T-helper 17 cell (primary cell): ENCODE results near the gene SYNCRIP. TPM values are rescaled to one million over a fixed set of nuclear protein-coding genes. Genes with fewer than 3 reads are reported as not detected.
"Not testable (repeated sequence)": the region's sequence is repeated elsewhere in the genome, so short reads cannot be mapped to it uniquely, and the experiment has no call there.

Experiments used
- ATAC-seq: fragments of 150-1000 bp; cut with Tn5 transposase; 2 replicates; pipeline ENCODE4 v1.10.0; 2021; ENCODE audit warnings: mild to moderate bottlenecking, moderate library complexity
- DNase-seq, 3 donors: peaks; one replicate each; pipeline versions ENCODE4 v3.0.0 to v3.0.0-alpha.2; 2020 to 2021
- H3K9me3 ChIP-seq: one replicate; pipeline ENCODE4 v1.7.0; 2013; ENCODE audit warnings: low read length, mild to moderate bottlenecking; ENCODE audit not compliant: control insufficient read depth, poor library complexity, severe bottlenecking
- H3K27ac Mint-ChIP-seq: one replicate; pipeline ENCODE4 v1.8.0; 2022; ENCODE audit warnings: mild to moderate bottlenecking, moderate library complexity, mixed read lengths
- H3K27me3 Mint-ChIP-seq: one replicate; pipeline ENCODE4 v1.8.0; 2022; ENCODE audit warnings: mixed read lengths
- H3K36me3 Mint-ChIP-seq: one replicate; pipeline ENCODE4 v1.8.0; 2022; ENCODE audit warnings: low read depth, mixed read lengths
- H3K4me1 Mint-ChIP-seq: one replicate; pipeline ENCODE4 v1.8.0; 2022; ENCODE audit warnings: mild to moderate bottlenecking, mixed read lengths
- H3K4me3 Mint-ChIP-seq: one replicate; pipeline ENCODE4 v1.8.0; 2022; ENCODE audit warnings: mild to moderate bottlenecking, moderate library complexity, mixed read lengths
- total RNA-seq, 4 donors: library from RNA in 2 of 4; stranded (reverse) in 2 of 4; gene quantifications; one replicate each; pipeline ENCODE4 v1.2.3 and lab custom pipeline; 2022 to 2026

SYNCRIP gene
- total RNA-seq (10 to 100 TPM; 70.9 to 79.1 TPM), total RNA-seq (lab: John Stamatoyannopoulos, UW) (59.2 to 71.7 reads per million in 2 donors)

- Mint-ChIP-seq H3K36me3 (peaks cover 22% of the 10 kb centered on the region), H3K27ac (peak within 1 kb of the TSS; percentile 97), H3K27me3 (no peaks in the 10 kb centered on the region), H3K4me3 (peak within 1 kb of the TSS; percentile 100), H3K4me1 (peaks cover 41% of the 10 kb centered on the region)
- no peaks in the 10 kb centered on the region for H3K9me3 ChIP-seq
- DNase-seq (peak; percentile 97 to 98 (median 98)), ATAC-seq (peak; percentile 84)
Observed at GRCh38 chr6:85642774-85643536, at the start of gene SYNCRIP. SYNCRIP (minus strand) TSS chr6:85642886; CDS start chr6:85641439, 1,447 bp downstream.

- DNase-seq (no peak), ATAC-seq (no peak)
- Mint-ChIP-seq H3K27me3 (no peaks in the 10 kb centered on the region), H3K4me3 (no peak overlapping the region), H3K36me3 (peaks cover 2% of the 10 kb centered on the region), H3K27ac (no peak overlapping the region), H3K4me1 (no peaks in the 10 kb centered on the region)
- H3K9me3 ChIP-seq: no peaks in the 10 kb centered on the region
Observed at GRCh38 chr6:85691478-85691877, 48.8 kb upstream of the SYNCRIP start.

- no peaks in the 10 kb centered on the region for H3K4me1 Mint-ChIP-seq
- peaks cover 2% of the 10 kb centered on the region for H3K36me3 Mint-ChIP-seq
- no peaks in the 10 kb centered on the region for H3K27me3 Mint-ChIP-seq
- no peak overlapping the region for H3K27ac Mint-ChIP-seq
- ATAC-seq: no peak
- H3K4me3 Mint-ChIP-seq: no peak overlapping the region
- H3K9me3 ChIP-seq: no peaks in the 10 kb centered on the region
- no peak for DNase-seq
Observed at GRCh38 chr6:85690071-85690470, 47.4 kb upstream of the SYNCRIP start.

GRCh38 chr6:85685713-85686112, 43.0 kb upstream of the SYNCRIP start:
- DNase-seq (no peak), ATAC-seq (no peak)
- Mint-ChIP-seq H3K4me1 (no peaks in the 10 kb centered on the region), H3K27ac (no peak overlapping the region), H3K36me3 (no peaks in the 10 kb centered on the region), H3K27me3 (no peaks in the 10 kb centered on the region), H3K4me3 (no peak overlapping the region)
- H3K9me3 ChIP-seq: no peaks in the 10 kb centered on the region

GRCh38 chr6:85684809-85685171, 42.1 kb upstream of the SYNCRIP start:
- H3K27me3 Mint-ChIP-seq: no peaks in the 10 kb centered on the region
- ATAC-seq: no peak
- H3K9me3 ChIP-seq: no peaks in the 10 kb centered on the region
- H3K4me3 Mint-ChIP-seq: no peak overlapping the region
- H3K4me1 Mint-ChIP-seq: peaks cover 2% of the 10 kb centered on the region
- no peak overlapping the region for H3K27ac Mint-ChIP-seq
- no peaks in the 10 kb centered on the region for H3K36me3 Mint-ChIP-seq
- DNase-seq: no peak

GRCh38 chr6:85684133-85684808, 41.6 kb upstream of the SYNCRIP start:
- no peaks in the 10 kb centered on the region for H3K27me3 Mint-ChIP-seq
- H3K9me3 ChIP-seq: no peaks in the 10 kb centered on the region
- H3K4me1 Mint-ChIP-seq: peaks cover 5% of the 10 kb centered on the region
- DNase-seq: no peak
- no peak overlapping the region for H3K27ac Mint-ChIP-seq
- H3K4me3 Mint-ChIP-seq: no peak overlapping the region
- no peaks in the 10 kb centered on the region for H3K36me3 Mint-ChIP-seq
- no peak for ATAC-seq

- not testable (repeated sequence) for H3K27ac Mint-ChIP-seq, DNase-seq, H3K4me3 Mint-ChIP-seq, H3K36me3 Mint-ChIP-seq, ATAC-seq, H3K9me3 ChIP-seq, H3K4me1 Mint-ChIP-seq, H3K27me3 Mint-ChIP-seq
Observed at GRCh38 chr6:85681899-85682298, 39.2 kb upstream of the SYNCRIP start.

- Mint-ChIP-seq H3K4me1 (peaks cover 25% of the 10 kb centered on the region), H3K27me3 (peaks cover 6% of the 10 kb centered on the region), H3K4me3 (no peak overlapping the region), H3K36me3 (peaks cover 14% of the 10 kb centered on the region), H3K27ac (peak overlapping the region; percentile 100)
- no peak for ATAC-seq
- no peak for DNase-seq
- no peaks in the 10 kb centered on the region for H3K9me3 ChIP-seq
Observed at GRCh38 chr6:85680388-85680787, 37.7 kb upstream of the SYNCRIP start.

GRCh38 chr6:85679445-85680123, 36.9 kb upstream of the SYNCRIP start:
- Mint-ChIP-seq H3K36me3 (peaks cover 14% of the 10 kb centered on the region), H3K27me3 (peaks cover 6% of the 10 kb centered on the region), H3K4me3 (peak overlapping the region; percentile 98), H3K4me1 (peaks cover 28% of the 10 kb centered on the region), H3K27ac (peak overlapping the region; percentile 100)
- DNase-seq (no peak), ATAC-seq (no peak)
- H3K9me3 ChIP-seq: no peaks in the 10 kb centered on the region

GRCh38 chr6:85678602-85679444, 36.1 kb upstream of the SYNCRIP start:
- ATAC-seq (peak; percentile 92), DNase-seq (peak; percentile 93 to 97 (median 96))
- Mint-ChIP-seq H3K4me3 (peak overlapping the region; percentile 98), H3K27ac (peak overlapping the region; percentile 100), H3K4me1 (peaks cover 35% of the 10 kb centered on the region), H3K36me3 (peaks cover 14% of the 10 kb centered on the region), H3K27me3 (peaks cover 6% of the 10 kb centered on the region)
- no peaks in the 10 kb centered on the region for H3K9me3 ChIP-seq

- peak overlapping the region; percentile 100 for H3K27ac Mint-ChIP-seq
- H3K36me3 Mint-ChIP-seq: peaks cover 14% of the 10 kb centered on the region
- peaks cover 6% of the 10 kb centered on the region for H3K27me3 Mint-ChIP-seq
- peaks cover 42% of the 10 kb centered on the region for H3K4me1 Mint-ChIP-seq
- DNase-seq (no peak), ATAC-seq (peak; percentile 13)
- H3K4me3 Mint-ChIP-seq: peak overlapping the region; percentile 98
- no peaks in the 10 kb centered on the region for H3K9me3 ChIP-seq
Observed at GRCh38 chr6:85678026-85678601, 35.4 kb upstream of the SYNCRIP start.

- Mint-ChIP-seq H3K36me3 (peaks cover 14% of the 10 kb centered on the region), H3K27me3 (peaks cover 6% of the 10 kb centered on the region), H3K27ac (peak overlapping the region; percentile 100), H3K4me1 (peaks cover 48% of the 10 kb centered on the region), H3K4me3 (peak overlapping the region; percentile 98)
- H3K9me3 ChIP-seq: no peaks in the 10 kb centered on the region
- no peak for DNase-seq
- no peak for ATAC-seq
Observed at GRCh38 chr6:85677234-85677956, 34.7 kb upstream of the SYNCRIP start.
